K562 (cell line): Measurements from ENCODE around the gene MAP1LC3A. TPM values are rescaled to one million over a fixed set of nuclear protein-coding genes. Genes with fewer than 3 reads are reported as not detected.

Experiments used
- BRD4 ChIP-seq: fragments of 200-600 bp; sonication (generic); IDR thresholded peaks from 2 replicates; pipeline ENCODE4 v1.6.1; 2017; ENCODE audit warnings: inconsistent platforms
- DPF2 ChIP-seq: fragments of 450-650 bp; IDR thresholded peaks from 2 replicates; pipeline ENCODE4 v1.6.1; 2016
- HOXB6 ChIP-seq: fragments of 250-450 bp; sonication (Bioruptor Pico); IDR thresholded peaks from 2 replicates; pipeline ENCODE4 v1.5.1; 2022; ENCODE audit warnings: mild to moderate bottlenecking, borderline replicate concordance
- RBM25 ChIP-seq: fragments of 200-400 bp; formaldehyde crosslinking; IDR thresholded peaks from 2 replicates; pipeline ENCODE4 v1.6.1; 2018; ENCODE audit warnings: low read length, low read depth, moderate library complexity; ENCODE audit not compliant: severe bottlenecking
- ZNF165 ChIP-seq: fragments of 250-450 bp; sonication (Bioruptor Pico); IDR thresholded peaks from 2 replicates; pipeline ENCODE4 v1.4.0; 2020; ENCODE audit warnings: borderline replicate concordance
- polyA plus RNA-seq, 8 experiments: library from polyadenylated mRNA; depleted of rRNA in 4 of 8; stranded (reverse) in 5 of 8; unstranded in 3 of 8; fragments of >200 nt; fragmentation: Nextera tagmentation in 2 of 8; fragmentation: Illumina TruSeq in 1 of 8; extraction: Ambion mirVana in 2 of 8; extraction: Trizol in 1 of 8; gene quantifications; 2 replicates each; pipeline versions ENCODE4 v1.2.1 to v1.2.3, GENCODE V29; 2011 to 2014; ENCODE audit warnings: inconsistent platforms in 1 of 8, missing spikeins in 1 of 8
- total RNA-seq, 7 experiments: library from RNA; depleted of rRNA in 6 of 7; stranded (reverse); fragments of >200 nt in 6 of 7; fragmentation: Illumina TruSeq in 2 of 7; extraction: Trizol in 2 of 7; gene quantifications; 2 replicates each; pipeline versions ENCODE4 v1.2.1 to v1.2.3, GENCODE V29; 2011 to 2021; ENCODE audit warnings: low replicate concordance in 1 of 7
- TF ChIP-seq, protein P1 (sequence below): fragments of 200-600 bp; sonication (generic); IDR thresholded peaks from one replicate; pipeline ENCODE4 v1.6.1; 2012; ENCODE audit warnings: mild to moderate bottlenecking, low read depth, low read length, inconsistent platforms
- TF ChIP-seq, protein P2 (sequence below): sonication (generic); formaldehyde crosslinking; IDR thresholded peaks from 2 replicates; pipeline ENCODE4 v1.8.0; 2022; ENCODE audit warnings: mild to moderate bottlenecking, missing genetic modification reagents
- TF ChIP-seq, protein P3 (sequence below): fragments of 250-450 bp; sonication (Bioruptor Pico); IDR thresholded peaks from 2 replicates; pipeline ENCODE4 v1.4.0; 2020; ENCODE audit warnings: mild to moderate bottlenecking, moderate library complexity
- TF ChIP-seq, protein P4 (sequence below): fragments of 450-650 bp; IDR thresholded peaks from 2 replicates; pipeline ENCODE4 v1.6.1; 2017; ENCODE audit warnings: mild to moderate bottlenecking, moderate library complexity

The MAP1LC3A gene
- total and polyA plus RNA-seq, 9 of the 15 experiments (the other 6 are each of a cell fraction or from before 2014, with no cell fraction given) = 0.27 to 0.38 TPM; not detected in 7

DNA sequence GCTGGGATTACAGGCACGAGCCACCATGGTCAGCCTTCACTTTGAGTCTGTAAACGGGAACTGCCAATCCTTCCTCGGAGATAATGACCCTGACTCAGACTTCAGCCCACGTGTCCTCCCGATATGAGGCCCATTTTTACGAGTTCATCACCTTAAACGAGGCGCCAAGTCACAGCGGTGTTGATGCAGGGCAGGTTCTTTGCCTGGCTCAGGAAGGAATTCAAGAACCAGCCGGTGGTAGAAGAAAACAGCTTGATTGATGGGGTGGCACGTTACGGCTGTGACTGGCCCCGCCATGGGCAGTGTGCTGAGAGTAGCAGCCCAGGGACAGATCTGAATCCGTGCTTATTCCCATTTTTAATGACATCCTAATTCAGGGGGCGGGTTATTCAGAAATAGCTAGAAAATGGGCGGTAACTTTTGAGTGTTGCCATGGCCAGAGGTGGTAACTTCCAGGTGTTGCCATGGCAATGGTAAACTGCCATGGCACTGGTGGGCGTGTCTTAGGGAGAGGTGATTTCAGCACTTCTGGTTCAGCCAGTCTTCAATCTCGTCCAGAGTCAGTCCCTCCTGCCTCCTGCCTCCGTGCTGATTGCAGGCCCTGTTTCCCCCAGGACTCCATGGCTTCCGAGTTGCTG, 9.1 kb upstream of the MAP1LC3A start (continued):
- TF ChIP-seq, protein P1, sequence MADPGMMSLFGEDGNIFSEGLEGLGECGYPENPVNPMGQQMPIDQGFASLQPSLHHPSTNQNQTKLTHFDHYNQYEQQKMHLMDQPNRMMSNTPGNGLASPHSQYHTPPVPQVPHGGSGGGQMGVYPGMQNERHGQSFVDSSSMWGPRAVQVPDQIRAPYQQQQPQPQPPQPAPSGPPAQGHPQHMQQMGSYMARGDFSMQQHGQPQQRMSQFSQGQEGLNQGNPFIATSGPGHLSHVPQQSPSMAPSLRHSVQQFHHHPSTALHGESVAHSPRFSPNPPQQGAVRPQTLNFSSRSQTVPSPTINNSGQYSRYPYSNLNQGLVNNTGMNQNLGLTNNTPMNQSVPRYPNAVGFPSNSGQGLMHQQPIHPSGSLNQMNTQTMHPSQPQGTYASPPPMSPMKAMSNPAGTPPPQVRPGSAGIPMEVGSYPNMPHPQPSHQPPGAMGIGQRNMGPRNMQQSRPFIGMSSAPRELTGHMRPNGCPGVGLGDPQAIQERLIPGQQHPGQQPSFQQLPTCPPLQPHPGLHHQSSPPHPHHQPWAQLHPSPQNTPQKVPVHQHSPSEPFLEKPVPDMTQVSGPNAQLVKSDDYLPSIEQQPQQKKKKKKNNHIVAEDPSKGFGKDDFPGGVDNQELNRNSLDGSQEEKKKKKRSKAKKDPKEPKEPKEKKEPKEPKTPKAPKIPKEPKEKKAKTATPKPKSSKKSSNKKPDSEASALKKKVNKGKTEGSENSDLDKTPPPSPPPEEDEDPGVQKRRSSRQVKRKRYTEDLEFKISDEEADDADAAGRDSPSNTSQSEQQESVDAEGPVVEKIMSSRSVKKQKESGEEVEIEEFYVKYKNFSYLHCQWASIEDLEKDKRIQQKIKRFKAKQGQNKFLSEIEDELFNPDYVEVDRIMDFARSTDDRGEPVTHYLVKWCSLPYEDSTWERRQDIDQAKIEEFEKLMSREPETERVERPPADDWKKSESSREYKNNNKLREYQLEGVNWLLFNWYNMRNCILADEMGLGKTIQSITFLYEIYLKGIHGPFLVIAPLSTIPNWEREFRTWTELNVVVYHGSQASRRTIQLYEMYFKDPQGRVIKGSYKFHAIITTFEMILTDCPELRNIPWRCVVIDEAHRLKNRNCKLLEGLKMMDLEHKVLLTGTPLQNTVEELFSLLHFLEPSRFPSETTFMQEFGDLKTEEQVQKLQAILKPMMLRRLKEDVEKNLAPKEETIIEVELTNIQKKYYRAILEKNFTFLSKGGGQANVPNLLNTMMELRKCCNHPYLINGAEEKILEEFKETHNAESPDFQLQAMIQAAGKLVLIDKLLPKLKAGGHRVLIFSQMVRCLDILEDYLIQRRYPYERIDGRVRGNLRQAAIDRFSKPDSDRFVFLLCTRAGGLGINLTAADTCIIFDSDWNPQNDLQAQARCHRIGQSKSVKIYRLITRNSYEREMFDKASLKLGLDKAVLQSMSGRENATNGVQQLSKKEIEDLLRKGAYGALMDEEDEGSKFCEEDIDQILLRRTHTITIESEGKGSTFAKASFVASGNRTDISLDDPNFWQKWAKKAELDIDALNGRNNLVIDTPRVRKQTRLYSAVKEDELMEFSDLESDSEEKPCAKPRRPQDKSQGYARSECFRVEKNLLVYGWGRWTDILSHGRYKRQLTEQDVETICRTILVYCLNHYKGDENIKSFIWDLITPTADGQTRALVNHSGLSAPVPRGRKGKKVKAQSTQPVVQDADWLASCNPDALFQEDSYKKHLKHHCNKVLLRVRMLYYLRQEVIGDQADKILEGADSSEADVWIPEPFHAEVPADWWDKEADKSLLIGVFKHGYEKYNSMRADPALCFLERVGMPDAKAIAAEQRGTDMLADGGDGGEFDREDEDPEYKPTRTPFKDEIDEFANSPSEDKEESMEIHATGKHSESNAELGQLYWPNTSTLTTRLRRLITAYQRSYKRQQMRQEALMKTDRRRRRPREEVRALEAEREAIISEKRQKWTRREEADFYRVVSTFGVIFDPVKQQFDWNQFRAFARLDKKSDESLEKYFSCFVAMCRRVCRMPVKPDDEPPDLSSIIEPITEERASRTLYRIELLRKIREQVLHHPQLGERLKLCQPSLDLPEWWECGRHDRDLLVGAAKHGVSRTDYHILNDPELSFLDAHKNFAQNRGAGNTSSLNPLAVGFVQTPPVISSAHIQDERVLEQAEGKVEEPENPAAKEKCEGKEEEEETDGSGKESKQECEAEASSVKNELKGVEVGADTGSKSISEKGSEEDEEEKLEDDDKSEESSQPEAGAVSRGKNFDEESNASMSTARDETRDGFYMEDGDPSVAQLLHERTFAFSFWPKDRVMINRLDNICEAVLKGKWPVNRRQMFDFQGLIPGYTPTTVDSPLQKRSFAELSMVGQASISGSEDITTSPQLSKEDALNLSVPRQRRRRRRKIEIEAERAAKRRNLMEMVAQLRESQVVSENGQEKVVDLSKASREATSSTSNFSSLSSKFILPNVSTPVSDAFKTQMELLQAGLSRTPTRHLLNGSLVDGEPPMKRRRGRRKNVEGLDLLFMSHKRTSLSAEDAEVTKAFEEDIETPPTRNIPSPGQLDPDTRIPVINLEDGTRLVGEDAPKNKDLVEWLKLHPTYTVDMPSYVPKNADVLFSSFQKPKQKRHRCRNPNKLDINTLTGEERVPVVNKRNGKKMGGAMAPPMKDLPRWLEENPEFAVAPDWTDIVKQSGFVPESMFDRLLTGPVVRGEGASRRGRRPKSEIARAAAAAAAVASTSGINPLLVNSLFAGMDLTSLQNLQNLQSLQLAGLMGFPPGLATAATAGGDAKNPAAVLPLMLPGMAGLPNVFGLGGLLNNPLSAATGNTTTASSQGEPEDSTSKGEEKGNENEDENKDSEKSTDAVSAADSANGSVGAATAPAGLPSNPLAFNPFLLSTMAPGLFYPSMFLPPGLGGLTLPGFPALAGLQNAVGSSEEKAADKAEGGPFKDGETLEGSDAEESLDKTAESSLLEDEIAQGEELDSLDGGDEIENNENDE = no peak
- TF ChIP-seq, protein P2, sequence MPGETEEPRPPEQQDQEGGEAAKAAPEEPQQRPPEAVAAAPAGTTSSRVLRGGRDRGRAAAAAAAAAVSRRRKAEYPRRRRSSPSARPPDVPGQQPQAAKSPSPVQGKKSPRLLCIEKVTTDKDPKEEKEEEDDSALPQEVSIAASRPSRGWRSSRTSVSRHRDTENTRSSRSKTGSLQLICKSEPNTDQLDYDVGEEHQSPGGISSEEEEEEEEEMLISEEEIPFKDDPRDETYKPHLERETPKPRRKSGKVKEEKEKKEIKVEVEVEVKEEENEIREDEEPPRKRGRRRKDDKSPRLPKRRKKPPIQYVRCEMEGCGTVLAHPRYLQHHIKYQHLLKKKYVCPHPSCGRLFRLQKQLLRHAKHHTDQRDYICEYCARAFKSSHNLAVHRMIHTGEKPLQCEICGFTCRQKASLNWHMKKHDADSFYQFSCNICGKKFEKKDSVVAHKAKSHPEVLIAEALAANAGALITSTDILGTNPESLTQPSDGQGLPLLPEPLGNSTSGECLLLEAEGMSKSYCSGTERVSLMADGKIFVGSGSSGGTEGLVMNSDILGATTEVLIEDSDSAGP (CRISPR knock-in tag) = no peak
- TF ChIP-seq ZNF165 (CRISPR knock-in tag) (no peak), DPF2 (0 out of 2 replicates have a peak, but pooled peaks have one; percentile 49), BRD4 (no peak), HOXB6 (CRISPR knock-in tag) (no peak), RBM25 (no peak)
- TF ChIP-seq, protein P3, sequence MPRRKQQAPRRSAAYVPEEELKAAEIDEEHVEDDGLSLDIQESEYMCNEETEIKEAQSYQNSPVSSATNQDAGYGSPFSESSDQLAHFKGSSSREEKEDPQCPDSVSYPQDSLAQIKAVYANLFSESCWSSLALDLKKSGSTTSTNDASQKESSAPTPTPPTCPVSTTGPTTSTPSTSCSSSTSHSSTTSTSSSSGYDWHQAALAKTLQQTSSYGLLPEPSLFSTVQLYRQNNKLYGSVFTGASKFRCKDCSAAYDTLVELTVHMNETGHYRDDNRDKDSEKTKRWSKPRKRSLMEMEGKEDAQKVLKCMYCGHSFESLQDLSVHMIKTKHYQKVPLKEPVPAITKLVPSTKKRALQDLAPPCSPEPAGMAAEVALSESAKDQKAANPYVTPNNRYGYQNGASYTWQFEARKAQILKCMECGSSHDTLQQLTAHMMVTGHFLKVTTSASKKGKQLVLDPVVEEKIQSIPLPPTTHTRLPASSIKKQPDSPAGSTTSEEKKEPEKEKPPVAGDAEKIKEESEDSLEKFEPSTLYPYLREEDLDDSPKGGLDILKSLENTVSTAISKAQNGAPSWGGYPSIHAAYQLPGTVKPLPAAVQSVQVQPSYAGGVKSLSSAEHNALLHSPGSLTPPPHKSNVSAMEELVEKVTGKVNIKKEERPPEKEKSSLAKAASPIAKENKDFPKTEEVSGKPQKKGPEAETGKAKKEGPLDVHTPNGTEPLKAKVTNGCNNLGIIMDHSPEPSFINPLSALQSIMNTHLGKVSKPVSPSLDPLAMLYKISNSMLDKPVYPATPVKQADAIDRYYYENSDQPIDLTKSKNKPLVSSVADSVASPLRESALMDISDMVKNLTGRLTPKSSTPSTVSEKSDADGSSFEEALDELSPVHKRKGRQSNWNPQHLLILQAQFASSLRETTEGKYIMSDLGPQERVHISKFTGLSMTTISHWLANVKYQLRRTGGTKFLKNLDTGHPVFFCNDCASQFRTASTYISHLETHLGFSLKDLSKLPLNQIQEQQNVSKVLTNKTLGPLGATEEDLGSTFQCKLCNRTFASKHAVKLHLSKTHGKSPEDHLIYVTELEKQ (CRISPR knock-in tag) = no peak
- TF ChIP-seq, protein P4, sequence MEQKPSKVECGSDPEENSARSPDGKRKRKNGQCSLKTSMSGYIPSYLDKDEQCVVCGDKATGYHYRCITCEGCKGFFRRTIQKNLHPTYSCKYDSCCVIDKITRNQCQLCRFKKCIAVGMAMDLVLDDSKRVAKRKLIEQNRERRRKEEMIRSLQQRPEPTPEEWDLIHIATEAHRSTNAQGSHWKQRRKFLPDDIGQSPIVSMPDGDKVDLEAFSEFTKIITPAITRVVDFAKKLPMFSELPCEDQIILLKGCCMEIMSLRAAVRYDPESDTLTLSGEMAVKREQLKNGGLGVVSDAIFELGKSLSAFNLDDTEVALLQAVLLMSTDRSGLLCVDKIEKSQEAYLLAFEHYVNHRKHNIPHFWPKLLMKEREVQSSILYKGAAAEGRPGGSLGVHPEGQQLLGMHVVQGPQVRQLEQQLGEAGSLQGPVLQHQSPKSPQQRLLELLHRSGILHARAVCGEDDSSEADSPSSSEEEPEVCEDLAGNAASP = no peak
